ENCODE results near the gene ALKBH2. TPM values are rescaled to one million over a fixed set of nuclear protein-coding genes. Genes with fewer than 3 reads are reported as not detected.

ALKBH2 gene
- total RNA-seq, 1 donor = 20.7 TPM

DNA sequence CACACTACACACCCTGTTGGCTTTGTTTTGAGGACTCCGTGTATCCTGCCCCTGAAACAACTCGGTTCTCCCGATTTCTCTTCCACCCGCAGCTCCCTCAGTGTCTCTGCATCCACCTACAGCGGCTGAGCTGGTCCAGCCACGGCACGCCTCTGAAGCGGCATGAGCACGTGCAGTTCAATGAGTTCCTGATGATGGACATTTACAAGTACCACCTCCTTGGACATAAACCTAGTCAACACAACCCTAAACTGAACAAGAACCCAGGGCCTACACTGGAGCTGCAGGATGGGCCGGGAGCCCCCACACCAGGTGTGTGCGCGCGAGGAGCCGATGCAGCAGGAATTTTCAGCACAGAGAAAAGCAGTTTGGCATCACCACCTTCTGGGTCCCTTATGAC, 10.5 kb downstream of the ALKBH2 start:
- H3K4me3 ChIP-seq (ENCODE audit: low read depth, low read length) = no peak overlapping the region
- TF ChIP-seq, protein P1, sequence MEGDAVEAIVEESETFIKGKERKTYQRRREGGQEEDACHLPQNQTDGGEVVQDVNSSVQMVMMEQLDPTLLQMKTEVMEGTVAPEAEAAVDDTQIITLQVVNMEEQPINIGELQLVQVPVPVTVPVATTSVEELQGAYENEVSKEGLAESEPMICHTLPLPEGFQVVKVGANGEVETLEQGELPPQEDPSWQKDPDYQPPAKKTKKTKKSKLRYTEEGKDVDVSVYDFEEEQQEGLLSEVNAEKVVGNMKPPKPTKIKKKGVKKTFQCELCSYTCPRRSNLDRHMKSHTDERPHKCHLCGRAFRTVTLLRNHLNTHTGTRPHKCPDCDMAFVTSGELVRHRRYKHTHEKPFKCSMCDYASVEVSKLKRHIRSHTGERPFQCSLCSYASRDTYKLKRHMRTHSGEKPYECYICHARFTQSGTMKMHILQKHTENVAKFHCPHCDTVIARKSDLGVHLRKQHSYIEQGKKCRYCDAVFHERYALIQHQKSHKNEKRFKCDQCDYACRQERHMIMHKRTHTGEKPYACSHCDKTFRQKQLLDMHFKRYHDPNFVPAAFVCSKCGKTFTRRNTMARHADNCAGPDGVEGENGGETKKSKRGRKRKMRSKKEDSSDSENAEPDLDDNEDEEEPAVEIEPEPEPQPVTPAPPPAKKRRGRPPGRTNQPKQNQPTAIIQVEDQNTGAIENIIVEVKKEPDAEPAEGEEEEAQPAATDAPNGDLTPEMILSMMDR (IDR thresholded peaks at IDR 0.05; ENCODE audit: insufficient read depth, low read length) = no peak
- DNase-seq (ENCODE audit: low read depth) = no peak

DNA sequence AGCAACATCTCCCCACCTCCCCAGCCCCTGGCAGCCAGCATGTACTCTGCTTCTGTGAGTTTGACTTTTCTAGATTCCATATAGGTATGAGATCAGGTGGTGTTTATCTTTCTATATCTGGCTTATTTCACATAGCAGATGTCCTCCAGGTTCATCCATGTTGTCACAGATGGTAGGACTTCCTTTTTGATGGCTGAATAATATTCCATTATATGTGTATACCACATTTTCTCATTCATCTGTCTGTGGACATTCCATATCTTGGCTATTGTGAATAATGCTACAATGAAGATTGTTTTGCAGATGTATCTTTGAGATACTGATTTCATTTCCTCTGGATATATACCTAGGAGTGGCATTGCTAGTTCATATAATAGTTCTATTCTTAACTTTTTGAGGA, 18.4 kb downstream of the ALKBH2 start:
- TF ChIP-seq, protein P1 (IDR thresholded peaks at IDR 0.05; ENCODE audit: insufficient read depth, low read length) = no peak
- H3K4me3 ChIP-seq (ENCODE audit: low read depth, low read length) = no peak overlapping the region
- DNase-seq (ENCODE audit: low read depth) = no peak

DNA sequence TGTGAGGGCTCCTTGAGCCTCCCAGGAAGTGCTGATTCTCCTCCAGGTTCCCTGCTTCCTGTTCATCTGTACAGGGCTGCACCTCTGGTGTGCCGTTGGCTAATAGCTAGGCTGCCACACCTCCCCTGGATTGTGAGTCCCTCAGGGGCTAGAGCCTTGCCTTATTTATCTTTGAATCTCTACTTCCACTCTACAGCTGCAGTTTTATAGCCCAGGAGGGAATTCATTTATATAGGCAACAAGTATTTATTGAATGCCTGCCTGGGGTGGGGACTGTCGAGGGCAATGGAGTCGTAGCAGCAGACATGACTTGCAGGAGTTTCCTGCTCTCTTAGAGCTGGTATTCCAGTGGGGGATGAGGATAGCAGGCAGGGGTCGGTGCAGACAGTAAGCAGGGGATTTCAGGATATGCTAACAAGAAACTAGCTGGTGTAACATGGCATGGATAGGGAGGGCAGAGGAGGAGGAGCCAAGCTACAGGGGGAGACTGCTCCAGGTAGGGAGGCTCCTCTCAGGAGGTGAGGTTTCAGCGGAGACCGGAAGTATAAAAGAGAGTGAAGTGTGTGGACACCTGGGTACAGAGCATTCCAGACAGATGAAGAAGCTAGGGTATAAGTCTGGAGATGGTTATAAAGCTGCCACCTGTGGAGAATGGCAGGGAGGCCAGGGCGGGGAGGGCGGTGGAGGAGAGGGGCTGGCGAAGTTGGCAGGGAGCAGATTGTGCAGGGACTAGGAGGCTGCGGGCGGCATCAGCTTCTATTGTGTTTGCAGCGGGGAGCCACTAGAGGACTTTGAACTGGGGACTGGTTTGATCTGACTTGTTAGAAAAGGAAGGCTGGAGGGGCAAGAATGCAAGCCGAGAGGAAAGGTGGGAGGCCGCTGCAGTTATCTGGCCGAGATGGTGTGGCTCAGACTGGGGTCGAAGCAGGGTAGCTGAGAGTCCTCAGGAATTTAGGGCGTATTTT, 23.7 kb downstream of the ALKBH2 start:
- TF ChIP-seq, protein P1 (IDR thresholded peaks at IDR 0.05; ENCODE audit: insufficient read depth, low read length) = no peak
- DNase-seq (ENCODE audit: low read depth) = no peak

DNA sequence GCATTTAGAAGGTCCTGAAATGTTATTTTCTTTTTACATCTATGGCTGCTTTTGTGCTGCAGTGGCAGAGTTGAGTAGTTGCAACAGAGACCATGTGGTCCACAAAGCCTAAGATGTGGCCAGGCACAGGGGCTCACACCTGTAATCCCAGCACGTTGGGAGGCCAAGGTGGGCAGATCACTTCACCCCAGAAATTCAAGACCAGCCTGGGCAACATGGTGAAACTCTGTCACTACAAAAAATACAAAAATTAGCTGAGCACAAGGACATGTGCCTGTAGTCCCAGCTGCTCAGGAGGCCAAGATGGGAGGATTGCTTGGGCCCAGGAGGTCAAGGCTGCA, 27.4 kb downstream of the ALKBH2 start:
- no peak overlapping the region for H3K4me3 ChIP-seq (ENCODE audit: low read depth, low read length)
- DNase-seq (ENCODE audit: low read depth) = no peak
- TF ChIP-seq, protein P1 (IDR thresholded peaks at IDR 0.05; ENCODE audit: insufficient read depth, low read length) = no peak

More for the DNA sequence above, 23.7 kb downstream of the ALKBH2 start:
- H3K4me3 ChIP-seq (ENCODE audit: low read depth, low read length) = no peak overlapping the region

DNA sequence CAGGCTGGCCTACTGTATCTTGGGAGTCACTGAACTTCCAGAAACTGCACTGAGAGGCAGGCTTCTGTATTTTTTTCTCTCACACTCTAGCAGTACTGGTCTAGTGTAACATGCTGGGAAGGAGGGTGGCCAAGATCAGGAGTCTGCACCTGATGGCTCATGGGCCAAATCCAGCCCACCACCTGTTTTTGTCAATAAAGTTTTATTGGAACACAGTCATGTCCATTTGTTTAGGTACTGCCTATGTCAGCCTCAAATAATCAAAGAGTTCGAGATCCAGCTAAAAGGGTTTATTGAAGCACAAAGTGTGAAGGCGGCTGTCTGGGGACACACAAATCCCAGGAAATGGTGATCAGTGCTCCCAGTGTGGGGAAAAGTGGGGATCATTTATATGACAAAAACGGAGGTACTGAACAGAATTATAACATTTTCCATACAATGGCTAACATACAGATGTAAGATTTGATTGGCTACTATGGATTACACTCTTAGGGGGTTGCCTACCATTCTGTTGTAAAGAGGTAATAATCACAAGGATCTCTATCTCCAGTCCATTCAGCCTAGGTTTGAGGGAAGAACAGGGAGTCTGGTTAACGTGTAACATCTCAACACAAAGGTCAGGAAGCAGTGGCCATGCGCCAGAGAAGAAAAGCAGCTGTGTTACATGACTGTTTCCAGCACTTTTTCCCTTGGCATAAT, 28.0 kb downstream of the ALKBH2 start:
- no peak for DNase-seq (ENCODE audit: low read depth)
- TF ChIP-seq, protein P1 (IDR thresholded peaks at IDR 0.05; ENCODE audit: insufficient read depth, low read length) = no peak
- no peak overlapping the region for H3K4me3 ChIP-seq (ENCODE audit: low read depth, low read length)

DNA sequence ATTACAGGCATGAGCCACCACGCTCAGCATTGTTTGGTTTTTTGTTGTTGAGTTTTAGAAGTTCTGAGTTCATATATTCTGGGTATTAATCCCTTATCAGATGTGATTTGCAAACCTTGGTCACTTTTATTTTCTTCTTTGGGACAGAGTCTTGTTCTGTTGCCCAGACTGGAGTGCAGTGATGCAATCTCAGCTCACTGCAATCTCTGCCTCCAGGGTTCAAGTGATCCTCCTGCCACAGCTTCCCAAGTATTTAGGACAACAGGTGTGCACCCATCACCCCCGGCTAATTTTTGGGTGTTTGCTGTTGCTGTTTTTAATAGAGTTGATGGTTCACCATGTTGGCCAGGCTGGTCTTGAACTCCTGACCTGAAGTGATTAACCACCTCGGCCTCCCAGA, 29.1 kb downstream of the ALKBH2 start:
- DNase-seq (ENCODE audit: low read depth) = no peak
- TF ChIP-seq, protein P1 (IDR thresholded peaks at IDR 0.05; ENCODE audit: insufficient read depth, low read length) = no peak
- H3K4me3 ChIP-seq (ENCODE audit: low read depth, low read length) = no peak overlapping the region
